ENCODE results near the gene MSRB2.
"Not testable (repeated sequence)": the region's sequence is repeated elsewhere in the genome, so short reads cannot be mapped to it uniquely, and the experiment has no call there.

Gene MSRB2

GRCh38 chr10:23095404-23095965 lies at the start of gene MSRB2:
Gene MSRB2 (plus strand): TSS chr10:23095579. CDS start chr10:23095609, 30 bp downstream.
- peak; percentile 9 to 59 for DNase-seq (ENCODE audit: low read depth in 1 of 2, low spot score in 1 of 2)

- DNase-seq (ENCODE audit: low read depth in 1 of 2, low spot score in 1 of 2) = no peak
Observed at GRCh38 chr10:23046027-23046426, 49.4 kb upstream of the MSRB2 start.

- DNase-seq (ENCODE audit: low read depth in 1 of 2, low spot score in 1 of 2) = no peak
Observed at GRCh38 chr10:23047201-23048050, 48.0 kb upstream of the MSRB2 start.

DNA sequence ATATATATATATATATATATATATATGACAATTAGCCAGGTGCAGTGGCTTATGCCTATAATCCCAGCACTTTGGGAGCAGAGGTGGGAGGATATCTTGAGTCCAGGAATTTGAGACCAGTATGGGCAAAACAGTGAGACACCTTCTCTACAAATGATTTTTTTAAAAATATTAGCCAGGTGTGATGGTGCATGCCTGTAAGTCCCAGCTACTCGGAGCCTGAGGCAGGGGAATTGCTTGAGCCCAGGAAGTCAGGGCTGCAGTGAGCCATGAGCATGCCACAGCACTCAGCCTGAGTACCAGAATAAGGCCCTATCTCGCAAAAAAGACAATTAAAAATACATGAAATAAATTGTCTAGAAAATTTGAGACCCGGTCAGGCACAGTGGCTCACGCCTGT lies 47.2 kb upstream of the MSRB2 start:
- no peak for DNase-seq (ENCODE audit: low read depth in 1 of 2, low spot score in 1 of 2)

GRCh38 chr10:23051278-23051677 lies 44.1 kb upstream of the MSRB2 start:
- no peak for DNase-seq (ENCODE audit: low read depth in 1 of 2, low spot score in 1 of 2)

- DNase-seq (ENCODE audit: low read depth in 1 of 2, low spot score in 1 of 2) = no peak
Observed at GRCh38 chr10:23051855-23052331, 43.5 kb upstream of the MSRB2 start.

DNA sequence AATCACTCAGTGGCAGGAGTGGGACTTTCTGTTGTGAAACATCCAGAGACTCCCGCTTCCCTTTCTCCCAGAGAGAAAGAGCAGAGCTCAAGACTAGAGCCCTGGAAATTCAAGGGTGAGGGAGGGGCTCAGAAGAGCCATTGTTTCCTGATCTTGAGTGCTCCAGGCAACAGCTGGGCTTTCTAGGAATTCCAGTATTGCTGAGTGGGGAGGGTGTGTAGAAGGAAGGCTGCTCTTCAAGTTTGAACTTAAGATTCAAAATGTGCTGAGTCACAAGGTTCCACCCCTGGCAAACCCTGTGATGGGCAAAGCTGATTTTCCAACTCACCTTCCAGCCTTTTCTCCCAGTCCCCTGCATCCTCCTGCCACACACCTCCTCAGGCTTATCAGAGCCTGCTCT lies 42.3 kb upstream of the MSRB2 start:
- no peak for DNase-seq (ENCODE audit: low read depth in 1 of 2, low spot score in 1 of 2)

DNA sequence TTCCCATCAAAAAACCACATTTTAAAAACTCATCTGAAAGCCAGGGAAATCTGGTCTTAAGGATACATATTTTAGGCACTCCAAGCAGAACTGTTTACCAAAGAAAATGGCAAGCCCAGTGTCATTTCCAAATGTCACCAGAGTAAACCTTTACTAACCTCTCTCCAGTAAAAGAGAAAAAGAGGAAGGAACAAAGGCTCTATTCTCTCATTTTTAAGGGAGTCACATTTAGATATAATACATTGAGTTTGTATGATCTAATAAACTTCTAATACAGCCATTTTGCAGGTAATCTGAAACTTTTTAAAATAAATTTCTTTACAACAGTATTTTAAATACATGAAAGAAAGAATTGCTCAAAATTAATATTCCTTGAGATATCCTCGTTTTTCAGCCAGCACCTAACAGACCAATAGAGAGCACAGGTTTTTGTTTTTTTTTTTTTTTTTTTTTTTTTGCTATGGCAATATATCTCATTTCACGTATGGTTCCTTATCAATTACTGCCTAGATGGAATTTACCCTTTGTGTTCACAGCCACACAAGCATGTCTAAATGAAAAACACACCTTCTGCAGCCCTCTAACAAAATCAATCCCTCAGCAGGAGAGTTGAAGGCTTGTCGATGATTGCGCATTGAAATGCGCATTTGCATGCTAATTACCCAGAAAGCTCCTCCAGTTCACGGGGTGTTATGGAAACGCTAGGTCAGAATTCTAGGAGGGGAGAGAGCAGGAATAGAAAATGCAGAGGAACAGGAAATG lies 39.8 kb upstream of the MSRB2 start:
- DNase-seq (ENCODE audit: low read depth in 1 of 2, low spot score in 1 of 2) = no peak

- no peak for DNase-seq (ENCODE audit: low read depth in 1 of 2, low spot score in 1 of 2)
Observed at GRCh38 chr10:23056186-23056579, 39.2 kb upstream of the MSRB2 start.

DNA sequence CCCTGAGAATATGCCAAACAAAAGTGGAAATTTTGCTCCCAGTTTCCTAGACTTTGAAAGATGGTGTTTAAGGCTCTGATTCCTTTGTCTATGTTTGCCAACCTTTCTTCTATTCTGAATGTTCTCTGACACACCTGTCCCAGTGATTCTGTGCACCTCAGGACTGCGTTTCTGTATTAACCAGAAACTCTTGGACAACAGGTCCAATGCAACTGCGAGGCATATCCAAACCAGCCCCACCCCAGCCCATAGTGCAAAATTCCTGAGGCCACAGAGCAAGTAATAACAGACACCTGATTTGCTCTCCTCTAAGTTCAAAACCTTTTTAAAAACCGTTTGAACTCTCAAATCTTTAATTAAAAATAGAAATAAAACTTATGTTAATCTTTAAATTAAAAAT lies 37.0 kb upstream of the MSRB2 start:
- no peak for DNase-seq (ENCODE audit: low read depth in 1 of 2, low spot score in 1 of 2)

GRCh38 chr10:23060918-23061317 lies 34.5 kb upstream of the MSRB2 start:
- no peak for DNase-seq (ENCODE audit: low read depth in 1 of 2, low spot score in 1 of 2)

DNA sequence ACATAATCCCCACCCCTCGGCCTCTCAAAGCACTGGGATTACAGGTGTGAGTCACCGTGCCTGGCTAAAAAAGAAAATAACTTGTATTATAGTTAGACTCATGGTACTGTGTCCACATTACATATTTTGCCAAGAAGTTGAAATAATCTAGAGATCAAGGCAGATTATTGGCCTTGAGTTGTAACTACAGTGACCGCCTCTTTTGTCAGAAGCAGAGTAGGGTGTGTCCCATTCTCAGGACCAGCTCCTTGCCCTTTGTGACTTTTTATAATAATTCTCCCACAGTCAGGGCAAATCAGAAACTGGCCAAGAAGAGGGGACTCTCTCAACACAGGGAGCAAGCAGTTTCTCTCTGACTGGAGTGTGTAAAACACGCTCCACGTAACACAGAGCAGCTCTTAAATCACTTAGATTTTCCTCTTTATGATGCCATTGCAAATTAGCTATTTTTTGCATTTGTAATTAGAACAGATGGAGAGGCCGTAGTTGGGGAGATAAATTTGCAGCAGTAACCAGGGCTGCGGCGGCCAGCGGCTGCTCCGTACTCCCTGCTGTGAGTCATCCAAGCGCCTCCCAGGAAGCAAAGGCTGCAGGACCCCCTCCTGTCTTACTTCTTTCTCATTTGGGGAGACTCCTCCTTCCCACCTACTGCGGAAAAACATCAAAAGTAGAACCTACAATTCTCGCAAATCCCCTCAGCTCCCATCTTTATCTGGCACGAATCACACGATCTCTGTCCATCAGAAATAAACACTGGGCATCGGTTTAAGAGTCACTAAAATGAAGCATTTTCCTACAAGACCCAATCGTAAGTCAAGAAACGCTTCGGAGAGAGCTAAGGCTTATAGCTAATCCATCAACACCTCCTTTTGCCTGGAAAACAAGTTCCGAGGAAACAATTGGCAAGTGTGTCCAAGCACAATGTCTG lies 32.1 kb upstream of the MSRB2 start:
- no peak for DNase-seq (ENCODE audit: low read depth in 1 of 2, low spot score in 1 of 2)

GRCh38 chr10:23063973-23064812 lies 31.2 kb upstream of the MSRB2 start:
- DNase-seq (ENCODE audit: low read depth in 1 of 2, low spot score in 1 of 2) = no peak

DNA sequence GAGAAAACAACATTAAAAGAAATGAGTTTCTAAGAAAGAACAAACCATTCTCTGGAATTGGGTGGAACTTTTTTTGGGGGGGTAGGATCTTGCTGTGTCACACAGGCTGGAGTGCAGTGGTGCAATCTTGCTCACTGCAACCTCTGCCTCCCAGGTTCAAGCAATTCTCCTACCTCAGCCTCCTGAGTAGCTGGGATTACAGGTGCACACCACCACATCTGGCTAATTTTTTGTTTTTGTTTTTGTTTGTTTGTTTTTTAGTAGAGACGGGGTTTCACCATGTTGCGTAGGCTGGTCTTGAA lies 30.6 kb upstream of the MSRB2 start:
- not testable (repeated sequence) for DNase-seq (ENCODE audit: low read depth in 1 of 2, low spot score in 1 of 2)

DNA sequence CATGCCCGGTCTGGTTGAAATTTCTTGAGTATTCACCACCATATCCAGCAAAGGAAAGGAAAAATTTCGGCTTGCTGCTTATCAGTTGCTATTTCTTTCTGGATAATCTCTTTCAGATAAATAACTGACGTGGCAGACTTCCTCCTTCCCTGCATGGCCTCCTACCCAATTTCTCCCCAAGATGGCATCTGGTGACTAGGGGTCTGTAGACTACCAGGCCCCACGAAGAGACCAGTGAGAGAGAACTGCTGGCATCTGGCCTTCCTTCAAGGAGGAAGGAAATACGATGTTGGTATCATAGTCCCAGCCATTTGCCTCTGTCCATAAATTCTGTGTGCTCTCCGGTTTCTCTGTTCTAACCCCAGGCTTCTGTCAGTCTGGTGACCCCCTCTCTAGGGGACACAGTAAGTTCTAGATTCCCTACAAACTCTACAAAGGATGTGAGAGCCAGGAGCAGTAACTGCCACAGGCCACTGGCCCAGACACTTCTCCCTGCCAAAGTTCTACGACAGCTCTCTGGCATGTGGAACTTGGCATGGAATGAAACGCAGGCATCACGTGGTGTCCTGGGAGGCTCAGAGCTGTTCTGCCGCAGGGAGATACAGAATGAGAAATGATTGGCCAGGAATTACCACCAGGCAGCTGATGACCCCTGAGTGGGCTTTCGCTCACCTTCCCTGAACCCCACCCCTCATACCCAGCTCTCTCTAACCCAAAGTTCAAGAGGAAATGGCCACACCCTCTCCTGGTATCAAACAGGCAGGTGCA lies 30.0 kb upstream of the MSRB2 start:
- DNase-seq (ENCODE audit: low read depth in 1 of 2, low spot score in 1 of 2) = no peak

DNA sequence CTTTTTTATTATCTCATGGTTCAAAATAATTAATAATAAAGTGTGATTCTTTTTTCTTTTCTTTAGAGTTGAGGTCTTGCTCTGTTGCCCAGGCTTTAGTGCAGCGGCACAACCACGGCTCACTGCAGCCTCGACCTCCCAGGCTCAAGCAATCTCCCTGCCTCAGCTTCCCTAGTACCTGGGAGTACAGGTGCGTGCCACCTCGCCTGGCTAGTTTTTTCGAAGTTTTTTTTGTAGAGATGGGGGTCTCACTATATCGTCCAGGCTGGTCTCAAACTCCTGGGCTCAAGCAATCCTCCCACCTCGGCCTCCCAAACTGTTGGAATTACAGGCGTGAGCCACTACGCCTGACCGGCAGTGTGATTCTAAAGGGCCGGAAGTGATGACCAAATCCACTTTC lies 28.0 kb upstream of the MSRB2 start:
- DNase-seq (ENCODE audit: low read depth in 1 of 2, low spot score in 1 of 2) = no peak

DNA sequence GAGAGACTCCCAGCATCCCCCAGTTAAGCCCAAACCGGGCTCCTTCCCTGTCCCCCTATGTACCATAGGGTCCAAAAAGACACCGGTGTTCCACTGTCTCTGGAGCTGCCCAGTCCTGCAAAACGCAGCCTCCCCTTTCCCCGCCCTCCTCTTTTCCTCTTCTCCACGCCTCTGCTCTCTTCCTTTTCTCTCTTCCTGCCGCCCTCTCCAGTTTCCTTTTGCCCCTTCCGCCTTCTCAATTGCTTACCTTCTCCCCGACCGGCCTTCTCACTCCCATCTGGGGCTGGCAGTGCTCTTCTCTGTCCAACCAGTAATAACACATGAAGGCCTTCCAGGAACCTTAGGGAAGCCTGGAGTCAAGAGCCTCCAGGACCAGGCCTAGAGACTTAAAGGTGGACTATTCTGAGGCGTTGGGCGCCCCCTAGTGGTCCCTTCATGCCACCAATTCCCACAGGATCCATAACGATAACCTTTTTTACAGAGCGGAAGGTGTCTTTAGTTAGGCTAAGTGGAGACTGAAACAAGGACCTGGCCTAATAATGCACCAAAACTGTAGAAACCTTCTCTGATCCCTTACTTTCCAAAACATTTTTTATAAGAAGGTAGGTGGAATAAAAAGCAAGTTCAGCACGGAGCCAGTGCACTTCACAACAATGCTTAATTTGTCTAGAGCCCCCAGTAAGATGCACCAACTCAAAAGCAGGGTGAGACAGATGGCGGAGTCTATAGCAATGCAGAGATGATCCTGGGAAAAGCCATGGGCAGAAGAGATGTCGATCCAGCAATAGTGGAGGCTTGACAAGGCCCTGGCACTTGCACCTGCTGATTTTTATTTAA lies 27.2 kb upstream of the MSRB2 start:
- DNase-seq (ENCODE audit: low read depth in 1 of 2, low spot score in 1 of 2) = peak; percentile 41 to 45

- no peak for DNase-seq (ENCODE audit: low read depth in 1 of 2, low spot score in 1 of 2)
Observed at GRCh38 chr10:23069019-23069815, 26.2 kb upstream of the MSRB2 start.
